HepG2 (cell line): ENCODE data around the gene ORMDL2. TPM values are rescaled to one million over a fixed set of nuclear protein-coding genes. Genes with fewer than 3 reads are reported as not detected.

Experiments used
- MED13 ChIP-seq: sonication (generic); formaldehyde crosslinking; IDR thresholded peaks from 2 replicates; pipeline ENCODE4 v1.5.0; 2020; ENCODE audit warnings: missing genetic modification reagents
- PCBP2 ChIP-seq: fragments of 200-400 bp; formaldehyde crosslinking; optimal IDR thresholded peaks from 2 replicates; pipeline ENCODE3; 2018; ENCODE audit warnings: low read length, low read depth; ENCODE audit not compliant: poor library complexity, severe bottlenecking
- PRMT3 ChIP-seq: sonication (generic); formaldehyde crosslinking; IDR thresholded peaks from 2 replicates; pipeline ENCODE4 v1.8.1; 2022; ENCODE audit warnings: low read depth, mild to moderate bottlenecking, moderate library complexity, missing genetic modification reagents, borderline replicate concordance
- ZBTB1 ChIP-seq: sonication (generic); formaldehyde crosslinking; IDR thresholded peaks from 2 replicates; pipeline ENCODE4 v1.4.0; 2020; ENCODE audit warnings: missing genetic modification reagents, borderline replicate concordance
- ZNF282 ChIP-seq: fragments of 450-650 bp; IDR thresholded peaks from 2 replicates; pipeline ENCODE4 v1.6.1; 2018; ENCODE audit not compliant: partially characterized antibody
- ZNF556 ChIP-seq: sonication (generic); formaldehyde crosslinking; IDR thresholded peaks from 2 replicates; pipeline ENCODE4 v1.4.0; 2020; ENCODE audit warnings: mild to moderate bottlenecking, missing genetic modification reagents, borderline replicate concordance
- ZNF589 ChIP-seq: sonication (generic); formaldehyde crosslinking; conservative IDR thresholded peaks from 2 replicates; pipeline ENCODE4 v1.8.0; 2022; ENCODE audit warnings: mild to moderate bottlenecking, moderate library complexity, missing genetic modification reagents
- polyA plus RNA-seq, 8 experiments: library from polyadenylated mRNA; depleted of rRNA in 3 of 8; stranded (reverse) in 7 of 8; unstranded in 1 of 8; fragments of >200 nt; fragmentation: Illumina TruSeq in 4 of 8; extraction: Trizol in 4 of 8; gene quantifications; 2 replicates each; pipeline versions ENCODE4 v1.2.1 to v1.2.3, GENCODE V29; 2011 to 2016; ENCODE audit warnings: low read depth in 4 of 8, missing spikeins in 1 of 8, mixed read lengths in 1 of 8; ENCODE audit not compliant: insufficient read depth in 1 of 8
- total RNA-seq, 5 experiments: library from RNA; depleted of rRNA; stranded (reverse); fragments of >200 nt; fragmentation: Illumina TruSeq; extraction: Trizol; gene quantifications; 2 replicates each; pipeline ENCODE4 v1.2.3, GENCODE V29; 2016; ENCODE audit warnings: low read depth in 1 of 5
- TF ChIP-seq, protein P1 (sequence below): IDR thresholded peaks from 2 replicates; pipeline ENCODE4 v1.6.1; 2016
- TF ChIP-seq, protein P2 (sequence below): sonication (generic); formaldehyde crosslinking; IDR thresholded peaks from 2 replicates; pipeline ENCODE4 v1.8.1; 2022; ENCODE audit warnings: low read depth, mild to moderate bottlenecking, missing genetic modification reagents
- TF ChIP-seq, protein P3 (sequence below): sonication (generic); formaldehyde crosslinking; IDR thresholded peaks from 2 replicates; pipeline ENCODE4 v1.9.0; 2021; ENCODE audit warnings: missing genetic modification reagents, mild to moderate bottlenecking, borderline replicate concordance
- TF ChIP-seq, protein P4 (sequence below): sonication (generic); formaldehyde crosslinking; IDR thresholded peaks from 2 replicates; pipeline ENCODE4 v1.5.0; 2020; ENCODE audit warnings: missing genetic modification reagents, mild to moderate bottlenecking, borderline replicate concordance
- TF ChIP-seq, protein P5 (sequence below): IDR thresholded peaks from 2 replicates; pipeline ENCODE4 v1.6.1; 2018; ENCODE audit warnings: missing genetic modification reagents
- TF ChIP-seq, protein P6 (sequence below): sonication (generic); formaldehyde crosslinking; IDR thresholded peaks from 2 replicates; pipeline ENCODE4 v1.9.0; 2021; ENCODE audit warnings: missing genetic modification reagents, mild to moderate bottlenecking, borderline replicate concordance
- TF ChIP-seq, protein P7 (sequence below): sonication (generic); formaldehyde crosslinking; IDR thresholded peaks from 2 replicates; pipeline ENCODE4 v1.4.0; 2020; ENCODE audit warnings: missing genetic modification reagents, borderline replicate concordance

The ORMDL2 gene
- total and polyA plus RNA-seq, 2 of the 13 experiments (the other 11 are each of a cell fraction or from before 2014, with no cell fraction given) = 24.0 to 28.6 TPM

DNA sequence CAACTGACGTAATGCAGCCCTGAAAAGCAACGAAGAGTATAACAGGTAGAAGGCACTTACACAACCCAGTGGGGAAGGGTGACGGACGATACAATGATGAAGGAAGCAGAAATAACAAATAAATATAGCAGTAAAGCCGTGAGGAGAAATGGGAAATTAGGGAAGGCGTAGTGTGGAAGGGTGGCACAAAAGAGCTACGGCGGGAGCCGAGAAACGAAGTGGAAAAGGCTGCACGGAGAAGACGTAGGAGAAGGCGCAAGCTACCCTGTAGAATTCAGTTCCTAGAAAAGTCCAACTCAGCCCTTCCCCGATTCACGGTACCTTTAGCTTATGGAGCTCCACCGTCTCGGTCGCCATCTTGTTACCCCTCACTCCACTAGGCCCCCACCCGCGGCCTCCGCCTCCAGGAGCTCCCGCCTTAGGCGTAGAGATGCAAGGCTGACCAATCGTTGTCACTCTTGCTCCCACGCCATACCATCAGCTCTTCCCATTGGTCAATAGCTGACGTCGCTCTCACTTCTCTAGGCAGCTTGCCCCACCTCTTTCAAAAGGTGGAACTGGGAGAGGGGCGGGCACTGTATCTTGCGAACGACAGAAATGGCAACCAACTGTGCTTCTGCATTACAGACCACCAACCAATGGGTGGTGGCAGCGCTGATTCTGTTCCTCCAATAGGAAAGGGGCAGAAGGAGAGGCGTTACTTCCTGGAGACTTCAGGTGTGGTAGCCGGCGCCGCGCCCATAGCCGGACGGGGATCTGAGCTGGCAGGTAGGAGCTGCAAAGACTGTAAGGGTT lies at the start of gene ORMDL2, which contains the start of gene SARNP (continued):
- TF ChIP-seq, protein P1, sequence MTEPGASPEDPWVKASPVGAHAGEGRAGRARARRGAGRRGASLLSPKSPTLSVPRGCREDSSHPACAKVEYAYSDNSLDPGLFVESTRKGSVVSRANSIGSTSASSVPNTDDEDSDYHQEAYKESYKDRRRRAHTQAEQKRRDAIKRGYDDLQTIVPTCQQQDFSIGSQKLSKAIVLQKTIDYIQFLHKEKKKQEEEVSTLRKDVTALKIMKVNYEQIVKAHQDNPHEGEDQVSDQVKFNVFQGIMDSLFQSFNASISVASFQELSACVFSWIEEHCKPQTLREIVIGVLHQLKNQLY (CRISPR knock-in tag) = no peak
- TF ChIP-seq, protein P2, sequence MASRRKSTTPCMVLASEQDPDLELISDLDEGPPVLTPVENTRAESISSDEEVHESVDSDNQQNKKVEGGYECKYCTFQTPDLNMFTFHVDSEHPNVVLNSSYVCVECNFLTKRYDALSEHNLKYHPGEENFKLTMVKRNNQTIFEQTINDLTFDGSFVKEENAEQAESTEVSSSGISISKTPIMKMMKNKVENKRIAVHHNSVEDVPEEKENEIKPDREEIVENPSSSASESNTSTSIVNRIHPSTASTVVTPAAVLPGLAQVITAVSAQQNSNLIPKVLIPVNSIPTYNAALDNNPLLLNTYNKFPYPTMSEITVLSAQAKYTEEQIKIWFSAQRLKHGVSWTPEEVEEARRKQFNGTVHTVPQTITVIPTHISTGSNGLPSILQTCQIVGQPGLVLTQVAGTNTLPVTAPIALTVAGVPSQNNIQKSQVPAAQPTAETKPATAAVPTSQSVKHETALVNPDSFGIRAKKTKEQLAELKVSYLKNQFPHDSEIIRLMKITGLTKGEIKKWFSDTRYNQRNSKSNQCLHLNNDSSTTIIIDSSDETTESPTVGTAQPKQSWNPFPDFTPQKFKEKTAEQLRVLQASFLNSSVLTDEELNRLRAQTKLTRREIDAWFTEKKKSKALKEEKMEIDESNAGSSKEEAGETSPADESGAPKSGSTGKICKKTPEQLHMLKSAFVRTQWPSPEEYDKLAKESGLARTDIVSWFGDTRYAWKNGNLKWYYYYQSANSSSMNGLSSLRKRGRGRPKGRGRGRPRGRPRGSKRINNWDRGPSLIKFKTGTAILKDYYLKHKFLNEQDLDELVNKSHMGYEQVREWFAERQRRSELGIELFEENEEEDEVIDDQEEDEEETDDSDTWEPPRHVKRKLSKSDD (CRISPR knock-in tag) = 0 out of 2 replicates have a peak, but pooled peaks have one; percentile 28
- TF ChIP-seq ZNF589 (CRISPR knock-in tag) (no peak), ZNF556 (CRISPR knock-in tag) (no peak; the same call in 1 of the 2 replicates), PRMT3 (no peak), MED13 (no peak), PCBP2 (no peak), ZNF282 (no peak), ZBTB1 (CRISPR knock-in tag) (no peak)
- TF ChIP-seq, protein P3, sequence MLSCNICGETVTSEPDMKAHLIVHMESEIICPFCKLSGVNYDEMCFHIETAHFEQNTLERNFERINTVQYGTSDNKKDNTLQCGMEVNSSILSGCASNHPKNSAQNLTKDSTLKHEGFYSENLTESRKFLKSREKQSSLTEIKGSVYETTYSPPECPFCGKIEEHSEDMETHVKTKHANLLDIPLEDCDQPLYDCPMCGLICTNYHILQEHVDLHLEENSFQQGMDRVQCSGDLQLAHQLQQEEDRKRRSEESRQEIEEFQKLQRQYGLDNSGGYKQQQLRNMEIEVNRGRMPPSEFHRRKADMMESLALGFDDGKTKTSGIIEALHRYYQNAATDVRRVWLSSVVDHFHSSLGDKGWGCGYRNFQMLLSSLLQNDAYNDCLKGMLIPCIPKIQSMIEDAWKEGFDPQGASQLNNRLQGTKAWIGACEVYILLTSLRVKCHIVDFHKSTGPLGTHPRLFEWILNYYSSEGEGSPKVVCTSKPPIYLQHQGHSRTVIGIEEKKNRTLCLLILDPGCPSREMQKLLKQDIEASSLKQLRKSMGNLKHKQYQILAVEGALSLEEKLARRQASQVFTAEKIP (CRISPR knock-in tag) = no peak
- TF ChIP-seq, protein P4, sequence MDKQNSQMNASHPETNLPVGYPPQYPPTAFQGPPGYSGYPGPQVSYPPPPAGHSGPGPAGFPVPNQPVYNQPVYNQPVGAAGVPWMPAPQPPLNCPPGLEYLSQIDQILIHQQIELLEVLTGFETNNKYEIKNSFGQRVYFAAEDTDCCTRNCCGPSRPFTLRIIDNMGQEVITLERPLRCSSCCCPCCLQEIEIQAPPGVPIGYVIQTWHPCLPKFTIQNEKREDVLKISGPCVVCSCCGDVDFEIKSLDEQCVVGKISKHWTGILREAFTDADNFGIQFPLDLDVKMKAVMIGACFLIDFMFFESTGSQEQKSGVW (CRISPR knock-in tag) = no peak
- TF ChIP-seq, protein P5, sequence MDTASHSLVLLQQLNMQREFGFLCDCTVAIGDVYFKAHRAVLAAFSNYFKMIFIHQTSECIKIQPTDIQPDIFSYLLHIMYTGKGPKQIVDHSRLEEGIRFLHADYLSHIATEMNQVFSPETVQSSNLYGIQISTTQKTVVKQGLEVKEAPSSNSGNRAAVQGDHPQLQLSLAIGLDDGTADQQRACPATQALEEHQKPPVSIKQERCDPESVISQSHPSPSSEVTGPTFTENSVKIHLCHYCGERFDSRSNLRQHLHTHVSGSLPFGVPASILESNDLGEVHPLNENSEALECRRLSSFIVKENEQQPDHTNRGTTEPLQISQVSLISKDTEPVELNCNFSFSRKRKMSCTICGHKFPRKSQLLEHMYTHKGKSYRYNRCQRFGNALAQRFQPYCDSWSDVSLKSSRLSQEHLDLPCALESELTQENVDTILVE (CRISPR knock-in tag) = no peak
- TF ChIP-seq, protein P6, sequence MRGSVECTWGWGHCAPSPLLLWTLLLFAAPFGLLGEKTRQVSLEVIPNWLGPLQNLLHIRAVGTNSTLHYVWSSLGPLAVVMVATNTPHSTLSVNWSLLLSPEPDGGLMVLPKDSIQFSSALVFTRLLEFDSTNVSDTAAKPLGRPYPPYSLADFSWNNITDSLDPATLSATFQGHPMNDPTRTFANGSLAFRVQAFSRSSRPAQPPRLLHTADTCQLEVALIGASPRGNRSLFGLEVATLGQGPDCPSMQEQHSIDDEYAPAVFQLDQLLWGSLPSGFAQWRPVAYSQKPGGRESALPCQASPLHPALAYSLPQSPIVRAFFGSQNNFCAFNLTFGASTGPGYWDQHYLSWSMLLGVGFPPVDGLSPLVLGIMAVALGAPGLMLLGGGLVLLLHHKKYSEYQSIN (CRISPR knock-in tag) = no peak
- TF ChIP-seq, protein P7, sequence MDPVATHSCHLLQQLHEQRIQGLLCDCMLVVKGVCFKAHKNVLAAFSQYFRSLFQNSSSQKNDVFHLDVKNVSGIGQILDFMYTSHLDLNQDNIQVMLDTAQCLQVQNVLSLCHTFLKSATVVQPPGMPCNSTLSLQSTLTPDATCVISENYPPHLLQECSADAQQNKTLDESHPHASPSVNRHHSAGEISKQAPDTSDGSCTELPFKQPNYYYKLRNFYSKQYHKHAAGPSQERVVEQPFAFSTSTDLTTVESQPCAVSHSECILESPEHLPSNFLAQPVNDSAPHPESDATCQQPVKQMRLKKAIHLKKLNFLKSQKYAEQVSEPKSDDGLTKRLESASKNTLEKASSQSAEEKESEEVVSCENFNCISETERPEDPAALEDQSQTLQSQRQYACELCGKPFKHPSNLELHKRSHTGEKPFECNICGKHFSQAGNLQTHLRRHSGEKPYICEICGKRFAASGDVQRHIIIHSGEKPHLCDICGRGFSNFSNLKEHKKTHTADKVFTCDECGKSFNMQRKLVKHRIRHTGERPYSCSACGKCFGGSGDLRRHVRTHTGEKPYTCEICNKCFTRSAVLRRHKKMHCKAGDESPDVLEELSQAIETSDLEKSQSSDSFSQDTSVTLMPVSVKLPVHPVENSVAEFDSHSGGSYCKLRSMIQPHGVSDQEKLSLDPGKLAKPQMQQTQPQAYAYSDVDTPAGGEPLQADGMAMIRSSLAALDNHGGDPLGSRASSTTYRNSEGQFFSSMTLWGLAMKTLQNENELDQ (CRISPR knock-in tag) = no peak
